Uterus (tissue), 2 donors: ENCODE results near the gene AP3D1.

ENCODE experiments used
- POLR2A ChIP-seq, 2 donors: fragments of 450-650 bp; IDR thresholded peaks; one replicate each; pipeline ENCODE4 v1.6.1; 2016; ENCODE audit warnings: antibody characterized with exemption in 2 of 2, mild to moderate bottlenecking in 1 of 2, moderate library complexity in 1 of 2
- TF ChIP-seq, protein P1 (sequence below), 4 experiments: fragments of 200-600 bp in 2 of 4; fragments of 450-650 bp in 2 of 4; sonication (generic) in 2 of 4; IDR thresholded peaks; one replicate each; pipeline ENCODE4 v1.5.1; 2016 to 2019; ENCODE audit warnings: antibody characterized with exemption in 4 of 4, mild to moderate bottlenecking in 2 of 4, moderate library complexity in 1 of 4

DNA sequence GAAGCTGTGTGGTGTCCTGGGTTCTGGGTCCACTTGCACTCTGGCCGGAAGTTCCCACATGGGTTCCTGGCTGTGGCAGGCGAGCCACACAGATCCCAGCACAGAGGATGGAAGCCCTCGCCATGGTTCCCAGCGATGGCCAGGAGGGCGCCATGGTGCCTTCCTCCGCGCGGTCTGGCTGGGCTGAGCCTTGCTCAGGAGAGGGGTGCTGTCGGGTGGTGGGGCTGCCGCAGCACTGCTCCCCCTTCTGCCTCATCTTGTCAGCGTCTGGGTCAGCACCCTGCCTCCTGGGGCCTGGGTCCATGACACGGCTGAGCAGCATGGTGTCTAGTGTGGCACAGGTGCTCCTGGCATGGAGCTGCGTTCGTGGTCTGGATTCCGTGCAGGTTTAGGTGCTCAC is 45.9 kb upstream of the AP3D1 start:
- TF ChIP-seq, protein P1, sequence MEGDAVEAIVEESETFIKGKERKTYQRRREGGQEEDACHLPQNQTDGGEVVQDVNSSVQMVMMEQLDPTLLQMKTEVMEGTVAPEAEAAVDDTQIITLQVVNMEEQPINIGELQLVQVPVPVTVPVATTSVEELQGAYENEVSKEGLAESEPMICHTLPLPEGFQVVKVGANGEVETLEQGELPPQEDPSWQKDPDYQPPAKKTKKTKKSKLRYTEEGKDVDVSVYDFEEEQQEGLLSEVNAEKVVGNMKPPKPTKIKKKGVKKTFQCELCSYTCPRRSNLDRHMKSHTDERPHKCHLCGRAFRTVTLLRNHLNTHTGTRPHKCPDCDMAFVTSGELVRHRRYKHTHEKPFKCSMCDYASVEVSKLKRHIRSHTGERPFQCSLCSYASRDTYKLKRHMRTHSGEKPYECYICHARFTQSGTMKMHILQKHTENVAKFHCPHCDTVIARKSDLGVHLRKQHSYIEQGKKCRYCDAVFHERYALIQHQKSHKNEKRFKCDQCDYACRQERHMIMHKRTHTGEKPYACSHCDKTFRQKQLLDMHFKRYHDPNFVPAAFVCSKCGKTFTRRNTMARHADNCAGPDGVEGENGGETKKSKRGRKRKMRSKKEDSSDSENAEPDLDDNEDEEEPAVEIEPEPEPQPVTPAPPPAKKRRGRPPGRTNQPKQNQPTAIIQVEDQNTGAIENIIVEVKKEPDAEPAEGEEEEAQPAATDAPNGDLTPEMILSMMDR (IDR thresholded peaks at IDR 0.05) = no peak
- no peak for TF ChIP-seq POLR2A (IDR thresholded peaks at IDR 0.05)
